ENCODE results near the gene N4BP2.

The N4BP2 gene

DNA sequence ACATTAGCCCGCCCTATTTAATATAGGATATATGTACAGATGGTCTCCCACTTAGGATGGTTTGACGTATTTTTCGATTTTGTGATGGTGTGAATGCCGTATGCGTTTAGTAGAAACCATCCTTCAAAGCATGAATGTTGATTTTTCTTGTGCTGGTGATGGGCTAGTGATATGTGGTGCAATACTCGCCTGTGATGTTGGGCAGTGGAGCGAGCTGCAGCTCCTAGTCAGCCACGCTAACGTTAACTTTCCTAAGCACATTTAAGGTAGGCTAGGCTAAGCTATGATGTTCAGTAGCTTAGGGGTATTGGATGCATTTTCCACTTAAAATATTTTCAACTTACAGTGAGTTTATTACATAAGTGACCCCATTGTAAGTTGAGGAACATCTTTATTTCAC is 103.6 kb downstream of the N4BP2 start:
- DNase-seq: no peak

DNA sequence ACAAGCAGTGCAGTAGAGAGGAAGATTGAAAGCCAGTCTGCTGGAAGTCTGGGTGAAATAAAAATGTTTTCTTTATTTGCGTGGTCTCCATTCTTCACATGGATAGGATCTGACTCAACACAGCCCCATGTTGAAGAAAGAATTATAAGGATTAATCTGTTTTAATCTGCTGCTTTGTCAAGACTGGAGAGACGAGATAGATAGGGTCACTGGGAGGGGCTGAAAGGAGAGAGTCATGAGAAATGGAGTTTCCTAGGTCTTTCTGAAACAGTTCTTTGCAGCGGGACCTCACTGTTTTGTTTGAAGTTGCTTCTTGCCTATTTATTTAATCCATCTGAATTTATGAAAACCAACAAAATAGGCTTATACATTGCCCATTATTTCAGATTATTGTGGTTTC is 107.8 kb downstream of the N4BP2 start:
- no peak for DNase-seq

DNA sequence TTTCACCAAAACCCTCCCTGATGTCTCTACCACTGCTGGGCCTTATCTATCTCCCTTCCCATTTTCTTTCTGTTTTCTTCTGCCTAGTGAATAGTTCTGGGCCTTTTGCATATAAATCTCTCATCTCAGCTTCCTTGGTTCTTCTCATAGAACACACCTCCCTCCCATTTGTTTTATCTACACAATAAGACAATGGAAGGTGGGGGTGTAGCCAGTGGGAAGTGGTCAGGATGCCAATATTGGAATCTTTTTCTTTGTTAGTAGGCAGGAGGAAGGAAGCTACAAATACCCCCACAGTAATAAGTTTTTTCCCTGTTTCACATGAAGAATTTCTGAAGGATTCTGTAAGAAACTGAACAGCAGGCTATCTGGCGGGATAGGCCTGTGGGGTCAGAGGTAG is 109.3 kb downstream of the N4BP2 start:
- DNase-seq: no peak

DNA sequence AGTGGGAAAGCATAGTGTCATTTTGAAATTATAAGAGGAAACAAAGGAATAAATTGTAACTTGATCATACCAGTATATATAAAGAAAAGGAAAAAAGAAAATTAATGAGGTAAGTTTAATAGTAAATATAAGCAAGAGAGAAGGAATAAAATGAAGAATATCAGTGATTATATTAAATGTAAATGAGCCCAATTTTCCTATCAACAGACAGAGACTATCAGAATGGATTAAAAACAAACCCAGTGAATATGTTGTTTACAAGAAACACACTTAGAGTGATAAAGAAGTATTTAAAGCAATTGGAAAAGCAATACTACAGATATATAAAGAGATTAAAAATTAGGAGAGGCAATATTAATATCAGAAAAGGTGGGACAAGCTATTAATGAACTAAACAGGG is 111.4 kb downstream of the N4BP2 start:
- DNase-seq: no peak

DNA sequence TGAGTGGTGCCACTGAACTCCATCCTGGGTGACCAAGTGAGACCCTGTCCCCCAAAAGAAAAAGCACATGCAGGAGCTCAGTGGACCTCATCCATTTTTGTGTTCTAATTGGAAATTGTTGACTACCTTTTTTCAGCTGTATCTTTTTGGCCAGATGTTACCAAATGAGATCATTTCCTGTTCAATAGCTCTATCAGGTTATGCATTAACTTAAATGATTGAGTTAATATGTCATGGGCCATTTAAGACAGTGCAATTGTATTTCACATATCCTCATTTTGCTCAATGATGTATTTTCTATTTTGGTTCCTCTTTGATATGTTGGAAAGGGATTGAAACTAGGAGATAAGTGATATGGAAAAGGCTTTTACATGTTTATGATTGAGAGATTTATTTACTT is 113.9 kb downstream of the N4BP2 start:
- DNase-seq: no peak

DNA sequence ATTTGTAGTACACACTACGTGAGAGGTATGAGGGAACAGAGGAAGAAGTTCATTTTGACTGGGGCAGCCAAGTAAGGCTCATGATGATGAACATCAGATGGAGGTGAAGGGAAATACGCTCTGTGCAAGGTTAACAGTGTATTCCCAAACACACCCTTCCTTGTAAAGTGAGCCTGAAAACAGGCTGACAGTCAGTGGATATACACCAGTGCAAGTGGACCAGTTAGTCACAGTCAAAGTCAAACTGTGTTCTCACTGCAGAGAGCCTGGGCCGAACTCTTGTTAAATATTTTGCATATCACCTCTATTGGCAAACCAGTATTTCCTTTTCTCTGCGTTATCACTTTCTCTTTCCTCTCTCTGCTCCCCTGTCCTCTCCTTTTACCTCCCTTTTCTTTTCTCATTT is 116.8 kb downstream of the N4BP2 start:
- no peak for DNase-seq

DNA sequence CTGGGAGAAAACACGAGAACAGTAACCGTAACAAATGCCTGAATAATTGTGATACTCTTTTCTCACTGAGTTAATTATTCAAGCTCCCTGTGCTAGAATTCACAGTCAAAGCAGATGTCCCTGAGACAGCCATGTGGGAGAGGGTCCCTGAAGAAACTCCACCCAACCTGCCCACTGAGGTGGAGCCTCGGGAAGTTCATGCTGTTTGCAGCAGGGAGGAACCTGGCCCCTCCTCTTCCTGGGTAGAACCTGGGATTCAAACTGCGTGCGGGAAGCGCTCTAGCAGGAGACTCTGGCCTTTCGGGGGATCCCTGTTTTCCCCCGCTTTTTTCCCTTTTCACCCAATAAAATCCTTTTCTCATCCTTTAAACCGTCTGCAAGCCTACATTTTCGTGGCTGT is 120.0 kb downstream of the N4BP2 start:
- DNase-seq: no peak

DNA sequence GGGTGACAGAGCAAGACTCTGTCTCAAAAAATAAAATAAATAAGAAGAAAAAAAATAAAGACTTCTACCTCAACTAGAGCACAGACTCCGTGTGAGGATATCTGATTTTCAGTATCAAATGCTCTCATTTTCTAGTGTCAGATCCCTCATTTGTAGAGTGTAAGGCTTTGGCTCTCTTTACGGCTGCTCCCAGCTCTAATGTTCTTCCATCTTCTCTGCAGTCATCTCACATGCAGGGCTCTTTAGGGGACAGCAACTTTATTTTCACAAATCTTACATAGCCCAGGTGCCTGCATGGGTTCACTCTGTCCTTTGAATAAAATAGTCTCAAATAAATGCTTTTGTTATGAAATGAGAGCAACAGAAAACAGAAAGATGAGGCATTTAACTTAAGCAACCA is 120.9 kb downstream of the N4BP2 start:
- DNase-seq: no peak

DNA sequence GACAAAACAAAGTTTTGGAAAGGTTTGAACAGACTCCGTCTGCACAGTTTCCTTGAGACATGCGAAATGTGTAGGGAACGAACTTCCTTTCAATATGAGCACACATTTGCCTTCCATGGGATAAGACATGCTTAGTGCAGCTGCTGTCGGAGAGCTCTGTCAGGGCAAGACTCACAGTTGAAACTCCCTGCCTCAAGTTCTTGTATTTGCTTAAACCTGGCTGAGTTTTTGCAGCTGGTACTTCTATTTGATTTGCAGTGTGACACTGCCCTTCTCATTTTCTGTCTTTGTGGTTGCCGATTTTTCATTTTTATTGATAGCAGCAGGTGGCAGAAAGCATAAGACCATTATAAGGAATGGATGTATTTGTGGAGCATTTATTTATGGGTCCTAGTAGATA is 122.0 kb downstream of the N4BP2 start:
- no peak for DNase-seq

DNA sequence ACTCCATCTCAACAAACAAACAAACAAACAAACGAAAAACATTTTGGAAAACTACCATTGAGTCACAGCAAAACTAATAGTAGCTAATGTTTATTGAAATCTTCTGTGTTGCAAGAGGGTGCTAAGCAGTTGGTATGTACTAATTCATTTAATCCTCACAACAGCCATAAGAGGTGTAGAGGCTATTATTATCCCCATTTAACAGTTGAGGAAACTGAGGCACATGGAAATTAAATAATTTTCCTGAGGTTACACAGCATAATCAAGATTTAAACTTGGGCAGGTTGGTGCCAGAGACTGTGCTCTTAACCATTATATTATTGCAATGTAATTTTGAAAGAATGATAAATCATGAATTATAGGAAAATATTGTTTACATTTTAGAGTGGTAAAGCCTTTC is 122.7 kb downstream of the N4BP2 start:
- no peak for DNase-seq

DNA sequence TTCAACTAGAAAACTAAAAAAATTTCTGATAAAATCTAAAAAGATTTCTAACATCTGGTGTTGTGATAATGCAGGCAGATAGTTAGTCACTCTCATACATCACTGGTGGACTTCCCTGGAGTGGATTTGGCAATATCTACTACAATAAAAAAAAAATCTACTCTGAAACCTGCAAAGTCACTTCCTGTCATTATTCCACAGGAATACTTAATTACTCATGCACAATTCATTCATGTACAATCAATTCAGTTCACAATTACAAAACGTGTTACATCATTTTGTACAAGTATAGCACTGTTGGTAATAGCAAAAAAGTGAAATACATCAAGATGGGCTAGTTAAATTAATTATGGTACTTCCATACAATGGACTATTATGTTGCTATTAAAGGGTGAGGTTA is 123.7 kb downstream of the N4BP2 start:
- DNase-seq: no peak

DNA sequence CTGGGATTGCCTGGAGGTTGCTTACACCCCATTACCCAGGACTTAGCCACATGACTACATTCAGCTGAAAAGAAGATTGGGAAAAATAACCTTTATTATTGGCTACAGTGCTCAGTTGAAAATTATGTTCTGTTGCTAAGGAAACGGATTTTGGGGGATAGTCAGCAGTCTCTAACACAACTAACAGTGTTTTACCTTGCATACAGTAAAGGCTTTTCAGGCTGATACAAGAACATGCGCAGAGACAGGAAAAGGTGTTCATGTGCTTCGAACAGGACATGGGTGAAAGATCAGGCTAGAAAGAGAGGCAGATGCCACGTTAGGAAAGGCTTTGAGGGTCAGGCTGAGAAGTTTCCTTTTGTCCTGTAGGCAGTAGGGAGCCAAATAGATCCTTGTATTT is 125.4 kb downstream of the N4BP2 start:
- DNase-seq: no peak

DNA sequence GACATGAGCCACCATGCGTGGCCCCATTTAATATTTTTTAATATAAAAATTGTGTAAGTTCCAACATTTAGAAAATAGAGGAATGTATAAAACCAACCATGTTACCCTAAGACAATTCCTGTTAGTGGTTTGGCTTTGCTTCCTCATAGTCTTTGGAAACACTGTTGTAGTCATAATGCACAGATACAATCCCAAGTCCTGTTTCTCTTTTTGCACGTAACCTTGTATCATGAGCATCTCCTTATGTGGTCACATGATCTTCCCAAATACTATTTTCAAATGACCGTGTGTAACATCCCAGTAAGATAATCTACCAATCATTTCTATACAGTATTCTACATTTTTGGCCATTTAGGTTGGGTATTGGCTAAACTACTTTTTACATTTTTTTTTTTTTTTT is 126.3 kb downstream of the N4BP2 start:
- no peak for DNase-seq

DNA sequence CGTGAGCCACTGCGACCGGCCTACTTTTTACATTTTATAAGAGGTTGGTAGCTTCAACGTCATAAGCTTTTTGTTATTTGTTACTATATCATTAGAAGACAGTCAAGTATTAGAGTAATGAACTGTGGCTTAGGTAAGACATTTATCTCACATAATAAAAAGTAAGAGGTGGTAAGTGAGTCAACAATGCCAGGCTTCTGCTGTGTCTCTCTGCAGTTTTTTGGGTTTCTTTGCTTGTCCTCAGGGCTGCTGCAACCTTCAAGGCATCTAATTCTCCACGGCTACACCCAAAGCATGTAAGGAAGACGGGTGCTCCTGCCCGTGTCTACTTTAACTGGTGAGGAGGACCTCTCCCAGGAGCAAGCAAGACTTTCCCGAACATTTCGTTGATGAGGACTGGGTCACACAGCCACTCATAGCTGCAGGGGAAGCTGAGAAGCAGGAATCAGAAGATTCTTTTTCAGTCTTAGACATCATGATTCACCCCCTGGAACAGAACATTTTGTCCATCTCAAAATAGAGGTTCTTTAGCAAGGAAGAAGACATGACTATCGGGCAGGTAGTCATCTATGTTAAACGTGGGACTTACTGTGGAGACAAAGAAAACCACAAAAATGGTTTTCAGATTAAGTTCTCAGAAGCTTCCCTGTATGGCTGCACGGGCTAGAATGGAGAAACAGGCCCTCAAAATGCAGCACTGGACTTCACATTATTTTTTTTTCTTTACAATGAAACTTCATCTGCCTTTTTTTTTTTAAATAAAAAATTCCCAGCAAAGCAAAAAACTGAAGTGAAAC is 127.2 kb downstream of the N4BP2 start:
- no peak for DNase-seq

DNA sequence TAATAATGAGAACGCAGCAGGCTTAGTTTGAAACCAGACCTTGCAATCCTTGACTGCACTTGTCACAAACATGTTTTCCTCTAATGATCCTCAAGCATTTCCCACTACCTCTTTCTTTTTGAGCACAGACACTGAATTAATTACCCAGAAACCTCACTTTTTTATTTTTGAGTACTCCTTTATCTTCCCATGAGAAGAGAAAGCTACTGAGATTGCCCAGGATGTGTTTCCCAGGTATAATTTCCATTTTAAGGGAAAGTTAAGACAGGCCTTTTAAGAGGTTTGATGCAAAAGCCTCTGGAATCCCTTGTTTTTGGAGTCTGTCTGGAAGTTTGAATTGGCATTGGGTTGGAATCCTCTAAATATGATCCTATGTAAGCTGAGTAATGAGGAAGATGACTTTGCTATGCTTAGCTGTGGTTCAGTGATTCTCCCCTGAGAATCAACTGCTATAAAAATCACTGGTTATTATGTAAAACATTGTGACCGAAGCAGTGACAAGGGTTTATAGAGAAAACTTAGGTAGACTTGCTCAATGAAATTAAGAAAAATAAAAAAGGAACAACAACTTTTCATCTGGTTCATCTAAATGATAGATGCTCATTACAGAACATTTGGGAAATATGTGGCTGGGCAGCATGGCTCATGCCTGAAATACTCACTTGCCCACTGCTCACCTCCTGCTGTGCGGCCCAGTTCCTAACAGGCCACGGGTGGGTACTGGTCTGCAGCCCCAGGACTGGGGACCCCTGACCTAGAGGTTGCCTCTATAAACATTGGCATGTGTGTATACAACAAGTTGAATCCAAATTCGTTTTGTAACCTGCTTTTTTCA is 129.4 kb downstream of the N4BP2 start:
- no peak for DNase-seq

DNA sequence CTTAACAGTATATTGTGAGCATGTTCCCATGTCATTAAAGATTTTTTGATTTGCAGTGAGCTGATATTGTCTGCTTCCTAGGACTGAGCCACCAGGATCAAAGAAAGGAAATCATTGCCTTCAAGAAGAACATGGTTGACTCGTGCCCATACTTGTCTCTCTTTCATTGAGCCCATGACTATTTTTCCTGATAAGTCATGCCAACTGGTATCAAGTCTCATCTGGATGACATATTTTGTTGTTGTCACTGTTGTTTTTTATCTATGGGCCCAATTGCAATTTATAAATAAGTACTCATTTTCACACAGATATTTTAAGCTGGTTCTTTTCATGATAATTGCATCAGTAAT is 130.0 kb downstream of the N4BP2 start:
- DNase-seq: no peak

DNA sequence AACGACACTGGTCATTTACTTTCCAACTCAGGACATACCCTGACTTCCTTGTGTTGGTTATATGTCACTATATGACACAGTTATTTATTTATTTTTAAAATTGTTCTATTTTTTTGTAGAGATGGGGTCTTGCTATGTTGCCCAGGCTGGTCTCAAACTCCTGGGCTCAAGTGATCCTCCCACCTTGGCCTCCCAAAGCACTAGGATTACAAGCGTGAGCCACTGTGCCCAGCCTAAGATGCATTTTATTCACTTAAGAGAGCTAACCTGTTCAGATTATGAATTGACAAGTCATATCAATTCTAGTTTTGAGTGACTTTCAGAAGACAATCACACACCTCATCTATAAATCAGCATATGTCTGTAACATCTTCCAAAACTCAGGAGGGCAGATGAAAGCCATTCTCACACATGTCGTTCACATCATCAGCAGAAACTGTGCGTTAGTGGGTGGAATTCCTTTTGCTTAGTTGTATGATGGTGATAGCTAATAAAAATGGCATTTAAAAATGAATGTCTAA is 130.8 kb downstream of the N4BP2 start:
- no peak for DNase-seq

DNA sequence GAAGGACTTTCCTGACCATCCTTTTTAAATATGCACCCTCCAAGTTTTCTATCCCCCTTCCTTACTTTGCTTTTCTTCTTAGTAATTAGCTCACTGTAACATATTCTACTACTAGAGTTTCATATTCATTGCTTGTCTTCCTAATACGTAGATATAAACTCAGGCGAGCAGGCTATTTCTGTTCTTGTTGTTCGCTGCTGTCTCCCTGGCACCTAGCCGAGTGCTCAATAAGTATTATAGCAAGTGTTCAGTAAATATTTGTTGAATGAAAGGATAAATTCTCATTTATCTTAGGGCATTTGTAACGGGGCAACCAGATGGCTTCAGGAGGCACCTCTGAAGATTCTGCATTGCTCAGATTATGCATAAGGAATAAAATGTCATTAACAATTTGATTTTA is 133.4 kb downstream of the N4BP2 start:
- no peak for DNase-seq

DNA sequence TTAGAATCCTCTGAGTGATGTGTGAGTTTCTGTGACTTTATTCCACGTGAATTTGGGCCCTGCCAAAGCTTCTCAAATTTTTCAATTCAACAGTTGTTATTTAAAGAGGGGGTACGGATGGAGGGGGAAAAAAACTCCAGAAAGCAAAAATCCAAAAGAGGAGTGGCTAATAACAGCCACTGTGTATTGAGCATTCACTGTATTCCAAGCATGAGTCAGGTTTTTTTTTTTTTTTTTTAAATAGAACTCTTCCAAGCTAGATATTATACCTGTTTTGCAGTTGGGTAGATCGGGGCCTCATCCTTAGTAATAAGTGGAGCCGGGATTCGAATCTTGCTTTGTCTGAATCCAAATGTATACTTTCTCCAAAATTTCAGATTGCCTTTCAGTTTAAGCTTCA is 133.8 kb downstream of the N4BP2 start:
- DNase-seq: no peak

DNA sequence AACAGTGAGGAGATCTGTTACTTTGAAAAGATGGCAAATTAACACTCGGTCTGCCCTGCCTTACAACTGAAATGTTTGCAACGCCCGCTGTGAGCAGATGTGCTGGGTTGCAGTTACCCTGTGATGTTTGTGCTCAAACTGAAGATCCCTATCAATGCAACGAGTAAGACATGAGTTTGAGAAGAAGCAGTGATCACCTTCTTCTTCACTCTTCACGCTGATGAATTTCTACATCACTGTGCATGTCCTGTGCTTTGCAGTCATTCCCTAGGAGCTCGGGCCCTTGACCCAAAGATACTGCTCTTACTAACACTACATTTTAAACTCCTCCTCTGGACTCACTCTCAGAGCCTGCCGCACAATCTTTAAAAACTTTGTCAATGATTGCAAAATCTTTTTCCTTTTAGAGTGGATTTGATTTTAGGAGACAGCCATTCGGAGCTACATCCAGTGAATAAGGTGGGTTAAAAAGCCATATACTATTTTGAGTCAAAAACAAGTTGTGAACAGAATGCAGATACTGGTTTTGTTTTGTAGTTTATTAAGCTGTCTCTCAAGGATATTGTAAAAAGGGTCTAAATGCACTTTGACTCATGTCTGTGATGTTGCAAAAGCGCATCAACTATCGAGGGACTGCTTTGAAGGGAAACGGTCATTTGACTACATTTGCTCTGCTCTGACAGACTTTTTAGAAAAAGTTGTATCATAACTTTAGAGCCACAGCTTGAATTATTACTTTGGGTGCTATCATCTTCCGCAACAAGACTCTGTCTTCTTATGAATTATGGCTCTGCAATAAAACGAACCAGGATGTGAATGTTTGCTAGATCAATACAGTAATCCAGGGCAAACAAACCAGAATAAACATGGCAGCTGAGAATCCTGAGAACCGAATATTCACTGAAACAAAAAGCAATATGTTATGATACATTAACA is 134.5 kb downstream of the N4BP2 start:
- DNase-seq: no peak

DNA sequence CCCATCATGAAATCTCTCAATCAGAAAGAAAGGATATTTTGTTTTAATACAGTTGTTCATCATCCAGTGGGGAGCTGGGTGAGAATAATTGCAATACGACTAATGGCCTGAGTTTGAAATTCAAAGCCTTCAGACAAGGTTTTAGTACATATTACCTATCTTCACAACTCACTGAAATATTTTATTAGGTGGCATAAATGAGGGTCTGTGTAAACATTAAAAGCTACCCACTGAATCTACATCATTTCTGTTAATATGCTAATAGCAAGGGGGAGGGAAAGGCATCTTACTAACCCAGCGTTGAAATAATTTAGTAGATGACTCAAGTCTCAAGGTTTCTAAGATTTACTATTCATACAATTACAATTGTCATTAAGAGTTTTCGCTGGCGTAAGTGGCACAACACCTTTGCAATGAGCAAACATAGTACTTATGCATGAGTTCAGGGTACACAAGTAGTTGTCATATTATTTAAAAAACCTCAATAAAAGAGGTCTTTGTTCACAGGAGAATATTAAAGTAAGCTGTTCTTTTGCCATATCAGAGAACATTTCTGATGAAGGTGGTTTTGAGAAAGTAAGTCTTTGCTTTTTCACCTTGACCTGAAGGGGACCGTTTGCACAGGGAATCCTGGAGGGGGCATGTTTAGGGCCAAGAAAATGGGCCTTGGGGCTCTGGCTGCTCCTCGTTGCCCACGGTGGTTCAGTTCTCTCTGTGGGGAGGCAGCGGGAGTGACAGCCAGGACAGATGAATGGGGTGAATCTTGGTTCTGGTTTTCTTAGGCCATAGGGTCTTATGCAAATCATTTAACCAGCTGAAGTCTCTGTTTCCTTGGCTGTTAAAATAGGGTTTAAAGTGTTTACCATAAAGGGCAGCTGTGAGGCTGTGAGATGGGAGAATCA is 135.7 kb downstream of the N4BP2 start:
- no peak for DNase-seq

DNA sequence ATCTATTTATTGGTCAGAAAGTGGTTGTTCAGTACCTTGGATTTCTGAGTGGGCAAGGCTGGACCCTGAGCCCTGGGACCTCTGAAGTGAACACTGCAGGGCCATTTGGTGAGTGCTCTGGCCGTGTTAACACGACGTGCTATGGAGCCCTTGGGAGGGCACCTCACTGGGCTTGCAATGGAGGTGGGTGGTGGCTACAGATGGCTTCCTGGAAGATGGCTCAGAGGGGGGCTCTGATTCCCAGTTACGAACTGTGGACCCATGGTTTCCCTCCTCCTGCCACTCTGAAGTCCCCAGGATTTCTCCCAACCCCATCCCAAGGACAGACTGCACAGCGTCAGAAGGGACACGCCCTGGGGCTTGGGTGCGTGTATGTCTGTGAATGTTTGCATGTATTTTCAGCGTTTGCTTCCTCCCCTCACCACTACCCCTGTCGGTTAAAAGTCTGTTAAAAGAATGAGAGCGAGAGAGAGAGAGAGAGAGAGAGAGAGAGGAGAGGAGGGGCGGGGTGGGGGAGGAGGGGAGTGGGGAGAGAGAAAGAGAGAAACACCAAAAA is 136.4 kb downstream of the N4BP2 start:
- peak; percentile 30 for DNase-seq
